ENCODE data around the gene MYO1E.

The MYO1E gene

GRCh38 chr15:59222906-59223550, 149.6 kb downstream of the MYO1E start:
- no peak for DNase-seq

GRCh38 chr15:59221511-59222505, 150.9 kb downstream of the MYO1E start:
- no peak for DNase-seq

- no peak for DNase-seq
These were observed 154.0 kb downstream of the MYO1E start for GRCh38 chr15:59218710-59219109.

GRCh38 chr15:59217876-59218498, 154.7 kb downstream of the MYO1E start:
- no peak for DNase-seq

- DNase-seq = no peak
These were observed 155.8 kb downstream of the MYO1E start for GRCh38 chr15:59216911-59217310.

- DNase-seq = no peak
These were observed 162.5 kb downstream of the MYO1E start for GRCh38 chr15:59210186-59210585.

GRCh38 chr15:59208613-59209249, 163.9 kb downstream of the MYO1E start:
- no peak for DNase-seq

GRCh38 chr15:59206623-59207183, 166.0 kb downstream of the MYO1E start, which contains the start of gene LDHAL6B:
Gene LDHAL6B, plus strand, starts transcription at chr15:59206843. Its CDS starts 98 bp downstream, at chr15:59206941.
- DNase-seq = no peak

GRCh38 chr15:59205839-59206622, 166.6 kb downstream of the MYO1E start:
- DNase-seq = no peak

GRCh38 chr15:59203657-59204056, 169.0 kb downstream of the MYO1E start:
- DNase-seq = no peak

GRCh38 chr15:59203008-59203407, 169.7 kb downstream of the MYO1E start:
- no peak for DNase-seq

- no peak for DNase-seq
These were observed 172.1 kb downstream of the MYO1E start for GRCh38 chr15:59200560-59200959.

- DNase-seq = no peak
These were observed 172.8 kb downstream of the MYO1E start for GRCh38 chr15:59199626-59200465.

- no peak for DNase-seq
These were observed 175.2 kb downstream of the MYO1E start for GRCh38 chr15:59197454-59197853.

- DNase-seq = no peak
These were observed 176.3 kb downstream of the MYO1E start for GRCh38 chr15:59196416-59196815.

GRCh38 chr15:59194639-59195325, 177.9 kb downstream of the MYO1E start:
- no peak for DNase-seq

GRCh38 chr15:59191855-59192237, 180.8 kb downstream of the MYO1E start:
- no peak for DNase-seq

GRCh38 chr15:59190291-59190690, 182.4 kb downstream of the MYO1E start:
- no peak for DNase-seq

- no peak for DNase-seq
These were observed 183.4 kb downstream of the MYO1E start for GRCh38 chr15:59189241-59189640.

- DNase-seq = no peak
These were observed 186.2 kb downstream of the MYO1E start for GRCh38 chr15:59186501-59186900.
